WTC11 (cell line): ENCODE data around the gene MCM7. TPM values are rescaled to one million over a fixed set of nuclear protein-coding genes. Genes with fewer than 3 reads are reported as not detected.
"Not testable (repeated sequence)": the region's sequence is repeated elsewhere in the genome, so short reads cannot be mapped to it uniquely, and the experiment has no call there.

Experiments used
- ATAC-seq: fragments of 200-7000 bp; cut with Tn5 transposase; 2 replicates; pipeline ENCODE4 v1.10.0; 2021; ENCODE audit warnings: mild to moderate bottlenecking, moderate library complexity
- CTCF ChIA-PET: fragments of 300-600 bp; sonication (Branson Sonifier 250); formaldehyde crosslinking; loops from one replicate; lab custom pipeline; 2021; ENCODE audit warnings: antibody characterized with exemption; lab: Charles Lee
- POLR2A ChIA-PET: fragments of 350-600 bp; sonication (Branson Sonifier 250); formaldehyde crosslinking; loops from one replicate; lab custom pipeline; 2021; ENCODE audit warnings: antibody characterized with exemption; lab: Charles Lee
- DNase-seq: peaks from one replicate; pipeline ENCODE4 v3.0.0; 2021; ENCODE audit warnings: low spot score
- H3K27ac Mint-ChIP-seq: 2 replicates; pipeline ENCODE4 v1.8.0; 2021; ENCODE audit warnings: mixed read lengths
- H3K27me3 Mint-ChIP-seq: 2 replicates; pipeline ENCODE4 v1.8.0; 2021; ENCODE audit warnings: low read depth, mild to moderate bottlenecking, moderate library complexity, mixed read lengths
- H3K36me3 Mint-ChIP-seq: 2 replicates; pipeline ENCODE4 v1.8.0; 2021; ENCODE audit warnings: mixed read lengths
- H3K4me1 Mint-ChIP-seq: 2 replicates; pipeline ENCODE4 v1.8.0; 2022; ENCODE audit warnings: mixed read lengths
- H3K4me3 Mint-ChIP-seq: 2 replicates; pipeline ENCODE4 v1.8.0; 2021; ENCODE audit warnings: mild to moderate bottlenecking, moderate library complexity, mixed read lengths
- H3K9me3 Mint-ChIP-seq: 2 replicates; pipeline ENCODE4 v1.8.0; 2021; ENCODE audit warnings: mixed read lengths
- ARID4B ChIP-seq: sonication (generic); formaldehyde crosslinking; IDR thresholded peaks from 2 replicates; pipeline ENCODE4 v1.8.0; 2023; ENCODE audit warnings: missing genetic modification reagents, mild to moderate bottlenecking, borderline replicate concordance
- ATF3 ChIP-seq: sonication (generic); formaldehyde crosslinking; conservative IDR thresholded peaks from 2 replicates; pipeline ENCODE4 v1.8.1; 2022; ENCODE audit warnings: mild to moderate bottlenecking, missing genetic modification reagents
- CREM ChIP-seq: sonication (generic); formaldehyde crosslinking; IDR thresholded peaks from 2 replicates; pipeline ENCODE4 v1.8.1; 2022; ENCODE audit warnings: mild to moderate bottlenecking, missing genetic modification reagents, moderate library complexity
- E2F1 ChIP-seq: sonication (generic); formaldehyde crosslinking; IDR thresholded peaks from 2 replicates; pipeline ENCODE4 v1.8.0; 2022; ENCODE audit warnings: mild to moderate bottlenecking, missing genetic modification reagents
- FOXK1 ChIP-seq: sonication (generic); formaldehyde crosslinking; IDR thresholded peaks from 2 replicates; pipeline ENCODE4 v1.8.0; 2022; ENCODE audit warnings: mild to moderate bottlenecking, moderate library complexity, missing genetic modification reagents
- FOXP1 ChIP-seq: sonication (generic); formaldehyde crosslinking; IDR thresholded peaks from 2 replicates; pipeline ENCODE4 v1.8.0; 2022; ENCODE audit warnings: missing genetic modification reagents, mild to moderate bottlenecking, moderate library complexity, borderline replicate concordance
- IRF1 ChIP-seq: sonication (generic); formaldehyde crosslinking; IDR thresholded peaks from 2 replicates; pipeline ENCODE4 v1.8.0; 2023; ENCODE audit warnings: missing genetic modification reagents
- NFATC4 ChIP-seq: fragments of 250-450 bp; sonication (Bioruptor Pico); IDR thresholded peaks from 2 replicates; pipeline ENCODE4 v1.9.0; 2021; ENCODE audit warnings: mild to moderate bottlenecking
- NFYB ChIP-seq: sonication (generic); formaldehyde crosslinking; conservative IDR thresholded peaks from 2 replicates; pipeline ENCODE4 v1.8.0; 2022; ENCODE audit warnings: low read depth, missing genetic modification reagents
- NR2C2 ChIP-seq: sonication (generic); formaldehyde crosslinking; IDR thresholded peaks from 2 replicates; pipeline ENCODE4 v1.8.0; 2022; ENCODE audit warnings: mild to moderate bottlenecking, missing genetic modification reagents
- TEAD4 ChIP-seq: sonication (generic); formaldehyde crosslinking; IDR thresholded peaks from 2 replicates; pipeline ENCODE4 v1.8.0; 2022; ENCODE audit warnings: mild to moderate bottlenecking, missing genetic modification reagents
- TP53 ChIP-seq: sonication (generic); formaldehyde crosslinking; IDR thresholded peaks from 2 replicates; pipeline ENCODE4 v1.8.1; 2023; ENCODE audit warnings: mild to moderate bottlenecking, missing genetic modification reagents
- ZBTB21 ChIP-seq: sonication (generic); formaldehyde crosslinking; IDR thresholded peaks from 2 replicates; pipeline ENCODE4 v1.8.1; 2023; ENCODE audit warnings: mild to moderate bottlenecking, missing genetic modification reagents, borderline replicate concordance
- ZNF138 ChIP-seq: sonication (generic); formaldehyde crosslinking; conservative IDR thresholded peaks from 2 replicates; pipeline ENCODE4 v1.8.1; 2022; ENCODE audit warnings: mild to moderate bottlenecking, moderate library complexity, missing genetic modification reagents
- ZNF512 ChIP-seq: sonication (generic); formaldehyde crosslinking; IDR thresholded peaks from 2 replicates; pipeline ENCODE4 v1.8.1; 2022; ENCODE audit warnings: missing genetic modification reagents, borderline replicate concordance
- ZNF532 ChIP-seq: fragments of 250-450 bp; sonication (Bioruptor Pico); IDR thresholded peaks from 2 replicates; pipeline ENCODE4 v1.9.0; 2021; ENCODE audit warnings: mild to moderate bottlenecking, borderline replicate concordance
- total RNA-seq: library from RNA; stranded (reverse); gene quantifications from 3 replicates; pipeline ENCODE4 v1.2.3, GENCODE V29; 2021

MCM7 gene
- total RNA-seq, 1 experiment from 2014 or later, result 351 TPM

GRCh38 chr7:100130608-100131453, 29.6 kb upstream of the MCM7 start (continued):
- TF ChIP-seq IRF1 (CRISPR knock-in tag) (no peak), FOXP1 (no peak), NFATC4 (no peak)
- TF ChIP-seq, all 79 proteins: peak for 7

GRCh38 chr7:100130220-100130607, 29.0 kb upstream of the MCM7 start:
- not testable (repeated sequence) for H3K36me3 Mint-ChIP-seq, H3K27ac Mint-ChIP-seq, H3K4me3 Mint-ChIP-seq, H3K9me3 Mint-ChIP-seq, ATAC-seq, DNase-seq
- peaks cover 15% of the 10 kb centered on the region for H3K27me3 Mint-ChIP-seq
- H3K4me1 Mint-ChIP-seq, result peaks cover 11% of the 10 kb centered on the region
- POLR2A ChIA-PET, result interaction anchor here (0.6 to 1.7 kb wide), 5 partner anchors 29 to 48 kb away, joined by 3 to 11 read pairs (median 4); partner anchors contain the start of genes AP4M1, GAL3ST4, GPC2 and MCM7
- CTCF ChIA-PET, result interaction anchor here (0.6 to 4.9 kb wide), 30 partner anchors 8 to 277 kb away, joined by 3 to 54 read pairs (median 6); partner anchors contain the start of genes AP4M1, GAL3ST4, GJC3 and GPC2

- Mint-ChIP-seq H3K27me3 (peaks cover 15% of the 10 kb centered on the region), H3K36me3 (no peaks in the 10 kb centered on the region), H3K4me1 (peaks cover 14% of the 10 kb centered on the region), H3K9me3 (no peaks in the 10 kb centered on the region), H3K4me3 (peak overlapping the region; percentile 77), H3K27ac (no peak overlapping the region)
- CTCF ChIA-PET, result interaction anchor here (0.6 to 3.2 kb wide), 5 partner anchors 19 to 40 kb away, joined by 3 to 41 read pairs (median 3); partner anchors contain the start of genes AP4M1, GAL3ST4, LAMTOR4 and MCM7
- ATAC-seq (no peak), DNase-seq (no peak)
- POLR2A ChIA-PET, result interaction anchor here (1.0 kb wide), 1 partner anchor 27 kb away, joined by 9 read pairs; the partner anchor contains the start of genes AP4M1 and MCM7
- TF ChIP-seq FOXK1 (CRISPR knock-in tag) (no peak), ZNF138 (CRISPR knock-in tag) (no peak), ZNF512 (CRISPR knock-in tag) (no peak), TEAD4 (CRISPR knock-in tag) (no peak), E2F1 (CRISPR knock-in tag) (no peak), ZNF532 (no peak), CREM (CRISPR knock-in tag) (no peak), TP53 (CRISPR knock-in tag) (no peak), ZBTB21 (CRISPR knock-in tag) (no peak), NFYB (no peak), NR2C2 (CRISPR knock-in tag) (no peak), ARID4B (no peak), ATF3 (no peak)
Observed at GRCh38 chr7:100128637-100128963, 27.4 kb upstream of the MCM7 start.
